Left lobe of liver (tissue), 2 donors: ENCODE data around the gene DOCK2. TPM values are rescaled to one million over a fixed set of nuclear protein-coding genes. Genes with fewer than 3 reads are reported as not detected.

Experiments
- ATAC-seq: fragments of 200-7000 bp; cut with Tn5 transposase; one replicate; pipeline ENCODE4 v1.9.1; 2020; ENCODE audit warnings: mild to moderate bottlenecking, moderate library complexity
- DNase-seq: peaks from one replicate; pipeline ENCODE4 v3.0.0-alpha.2; 2020; ENCODE audit warnings: low spot score
- total RNA-seq: library from RNA; stranded (reverse); gene quantifications from one replicate; pipeline ENCODE4 v1.2.1, GENCODE V29; 2021
- donor health status: DM: no; HTN: no; CAD: no; lungs with moderate emphysema.
- donor health status: DM: no; HTN: yes; CAD: no.

The DOCK2 gene
- total RNA-seq, 1 donor from 2014 or later, result 4.1 TPM

GRCh38 chr5:169960659-169961058 lies 323.6 kb downstream of the DOCK2 start:
- DNase-seq, result no peak
- ATAC-seq, result no peak

GRCh38 chr5:169964246-169964645 lies 327.2 kb downstream of the DOCK2 start:
- DNase-seq (no peak), ATAC-seq (no peak)

GRCh38 chr5:169970339-169970738 lies 333.3 kb downstream of the DOCK2 start:
- DNase-seq (no peak), ATAC-seq (no peak)

GRCh38 chr5:169970911-169971765 lies 334.1 kb downstream of the DOCK2 start:
- peak; percentile 47 for DNase-seq
- ATAC-seq, result peak; percentile 53

- ATAC-seq (no peak), DNase-seq (no peak)
Measured at GRCh38 chr5:169971780-169972179, 334.7 kb downstream of the DOCK2 start.

GRCh38 chr5:169973056-169973455 lies 336.0 kb downstream of the DOCK2 start:
- ATAC-seq (no peak), DNase-seq (no peak)

GRCh38 chr5:169974121-169974770 lies 337.2 kb downstream of the DOCK2 start:
- DNase-seq, result no peak
- ATAC-seq, result no peak

- DNase-seq (no peak), ATAC-seq (no peak)
Measured at GRCh38 chr5:169978714-169979113, 341.6 kb downstream of the DOCK2 start.

GRCh38 chr5:169979871-169980270 lies 342.8 kb downstream of the DOCK2 start:
- DNase-seq (no peak), ATAC-seq (no peak)

- ATAC-seq, result peak; percentile 92
- DNase-seq, result no peak
Measured at GRCh38 chr5:169980418-169981053, 343.5 kb downstream of the DOCK2 start, which contains the start of gene INSYN2B. TSS of gene INSYN2B (minus strand) at chr5:169980495. CDS start at chr5:169883898, 96,597 bp downstream.

- no peak for ATAC-seq
- no peak for DNase-seq
Measured at GRCh38 chr5:169988206-169988605, 351.1 kb downstream of the DOCK2 start.

GRCh38 chr5:169988947-169989346 lies 351.9 kb downstream of the DOCK2 start:
- ATAC-seq, result no peak

GRCh38 chr5:169989365-169989764 lies 352.3 kb downstream of the DOCK2 start:
- ATAC-seq (no peak), DNase-seq (no peak)

More at GRCh38 chr5:169988947-169989346, 351.9 kb downstream of the DOCK2 start:
- DNase-seq, result no peak

- ATAC-seq (no peak), DNase-seq (no peak)
Measured at GRCh38 chr5:169991115-169991869, 354.2 kb downstream of the DOCK2 start.

GRCh38 chr5:169992789-169993484 lies 355.9 kb downstream of the DOCK2 start:
- no peak for ATAC-seq
- DNase-seq, result no peak

- no peak for ATAC-seq
- DNase-seq, result no peak
Measured at GRCh38 chr5:169993485-169993790, 356.4 kb downstream of the DOCK2 start.

GRCh38 chr5:169997798-169998197 lies 360.7 kb downstream of the DOCK2 start:
- DNase-seq (no peak), ATAC-seq (no peak)

GRCh38 chr5:169999621-170000020 lies 362.5 kb downstream of the DOCK2 start:
- DNase-seq (no peak), ATAC-seq (no peak)

- ATAC-seq, result no peak
- no peak for DNase-seq
Measured at GRCh38 chr5:170000155-170000554, 363.1 kb downstream of the DOCK2 start.

- DNase-seq (no peak), ATAC-seq (no peak)
Measured at GRCh38 chr5:170006021-170006420, 368.9 kb downstream of the DOCK2 start.
